IMR-90 (cell line): ENCODE data around the gene PSMB5.

Source experiments
- BHLHE40 ChIP-seq: fragments of 150-350 bp; IDR thresholded peaks from 2 replicates; pipeline ENCODE4 v1.6.1; 2016; ENCODE audit warnings: mild to moderate bottlenecking, low read depth, low read length
- CEBPB ChIP-seq: IDR thresholded peaks from 2 replicates; pipeline ENCODE4 v1.6.1; 2012; ENCODE audit warnings: low read depth, low read length, improper control_type of control experiment
- CTCF ChIP-seq: conservative IDR thresholded peaks from 2 replicates; pipeline ENCODE4 v1.5.1; 2012; ENCODE audit warnings: mild to moderate bottlenecking, low read depth, low read length, improper control_type of control experiment
- FOS ChIP-seq: fragments of 150-350 bp; IDR thresholded peaks from 2 replicates; pipeline ENCODE4 v1.6.1; 2016; ENCODE audit warnings: low read depth, low read length
- MAFK ChIP-seq: IDR thresholded peaks from 2 replicates; pipeline ENCODE4 v1.6.1; 2012; ENCODE audit warnings: low read depth, low read length, improper control_type of control experiment
- MAZ ChIP-seq: IDR thresholded peaks from 2 replicates; pipeline ENCODE4 v1.6.1; 2012; ENCODE audit warnings: low read depth, mild to moderate bottlenecking, low read length, improper control_type of control experiment, moderate library complexity, borderline replicate concordance
- MXI1 ChIP-seq: IDR thresholded peaks from 2 replicates; pipeline ENCODE4 v1.6.1; 2012; ENCODE audit warnings: low read depth, mild to moderate bottlenecking, low read length, moderate library complexity, borderline replicate concordance
- POLR2A ChIP-seq: IDR thresholded peaks from 2 replicates; pipeline ENCODE4 v1.6.1; 2012; ENCODE audit warnings: mild to moderate bottlenecking, low read depth, low read length
- RAD21 ChIP-seq: IDR thresholded peaks from 2 replicates; pipeline ENCODE4 v1.6.1; 2012; ENCODE audit warnings: low read length, improper control_type of control experiment
- RCOR1 ChIP-seq: IDR thresholded peaks from 2 replicates; pipeline ENCODE4 v1.6.1; 2012; ENCODE audit warnings: mild to moderate bottlenecking, low read length, improper control_type of control experiment; ENCODE audit not compliant: insufficient replicate concordance
- TF ChIP-seq, protein P1 (sequence below): fragments of 150-350 bp; IDR thresholded peaks from 2 replicates; pipeline ENCODE4 v1.6.1; 2017; ENCODE audit warnings: mild to moderate bottlenecking, antibody characterized with exemption, low read length, low read depth

GRCh38 chr14:23060536-23061260 lies 26.0 kb upstream of the PSMB5 start:
- no peak for TF ChIP-seq CEBPB
- no peak for TF ChIP-seq MAFK
- no peak for TF ChIP-seq POLR2A
- TF ChIP-seq RCOR1: no peak
- no peak for TF ChIP-seq CTCF
- no peak for TF ChIP-seq MXI1
- TF ChIP-seq, protein P1, sequence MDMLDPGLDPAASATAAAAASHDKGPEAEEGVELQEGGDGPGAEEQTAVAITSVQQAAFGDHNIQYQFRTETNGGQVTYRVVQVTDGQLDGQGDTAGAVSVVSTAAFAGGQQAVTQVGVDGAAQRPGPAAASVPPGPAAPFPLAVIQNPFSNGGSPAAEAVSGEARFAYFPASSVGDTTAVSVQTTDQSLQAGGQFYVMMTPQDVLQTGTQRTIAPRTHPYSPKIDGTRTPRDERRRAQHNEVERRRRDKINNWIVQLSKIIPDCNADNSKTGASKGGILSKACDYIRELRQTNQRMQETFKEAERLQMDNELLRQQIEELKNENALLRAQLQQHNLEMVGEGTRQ: no peak
- no peak for TF ChIP-seq BHLHE40
- no peak for TF ChIP-seq MAZ
- no peak for TF ChIP-seq FOS
- TF ChIP-seq RAD21: no peak
